ENCODE measurements around the gene SMO.
A peak's percentile ranks its signal among the peaks of the same experiment; 100 is the strongest.

Gene SMO

DNA sequence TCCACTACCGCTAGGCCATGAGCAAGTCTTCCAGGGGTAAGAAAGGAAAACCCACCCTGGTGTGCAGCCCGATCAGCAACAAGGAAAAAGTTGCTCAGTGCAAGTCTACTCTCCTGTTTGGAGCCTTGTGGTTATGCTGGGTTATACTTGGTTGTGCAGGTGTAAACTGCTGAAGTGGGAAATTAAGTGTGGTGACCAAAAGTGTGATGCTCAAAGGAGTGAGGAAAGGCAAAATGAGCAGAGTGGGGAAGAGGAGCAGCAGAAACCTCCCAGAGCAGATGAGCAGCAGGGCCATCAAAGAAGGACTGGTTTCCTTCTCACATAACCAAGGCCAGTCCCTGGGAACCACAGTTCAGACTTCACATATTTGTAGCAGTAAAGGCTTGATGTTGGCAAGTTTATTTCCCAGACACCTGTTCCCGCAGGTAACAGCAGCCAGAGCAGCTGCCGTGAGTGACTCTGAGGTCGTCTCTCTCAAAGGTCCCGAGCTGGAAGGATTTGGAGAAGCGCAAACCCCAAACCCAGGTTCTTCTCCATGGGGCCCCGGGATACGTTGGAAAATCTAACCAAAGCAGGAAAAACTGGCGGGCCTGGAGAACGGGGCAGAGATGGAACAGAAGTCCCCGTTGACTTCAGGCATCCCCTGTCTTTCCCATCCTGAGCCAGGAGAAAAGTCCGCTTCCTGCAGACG lies 607 bp upstream of the SMO start:
- Histone ChIP-seq H3K36me3 (ENCODE audit: control insufficient read depth, insufficient read depth, low read length) (no peaks in the 10 kb centered on the region), H3K27me3 (replicated peaks; ENCODE audit: control insufficient read depth, insufficient read depth, low read length) (no peaks in the 10 kb centered on the region; the same call in 1 of the 2 replicates), H3K4me3 (replicated peaks; ENCODE audit: low read depth, low read length) (peak overlapping the region; percentile 60)
- TF ChIP-seq CTCF (IDR thresholded peaks at IDR 0.05; ENCODE audit: insufficient read depth, low read length, poor library complexity, severe bottlenecking), result no peak
- no peak for DNase-seq (ENCODE audit: extremely low read depth, insufficient read length)

DNA sequence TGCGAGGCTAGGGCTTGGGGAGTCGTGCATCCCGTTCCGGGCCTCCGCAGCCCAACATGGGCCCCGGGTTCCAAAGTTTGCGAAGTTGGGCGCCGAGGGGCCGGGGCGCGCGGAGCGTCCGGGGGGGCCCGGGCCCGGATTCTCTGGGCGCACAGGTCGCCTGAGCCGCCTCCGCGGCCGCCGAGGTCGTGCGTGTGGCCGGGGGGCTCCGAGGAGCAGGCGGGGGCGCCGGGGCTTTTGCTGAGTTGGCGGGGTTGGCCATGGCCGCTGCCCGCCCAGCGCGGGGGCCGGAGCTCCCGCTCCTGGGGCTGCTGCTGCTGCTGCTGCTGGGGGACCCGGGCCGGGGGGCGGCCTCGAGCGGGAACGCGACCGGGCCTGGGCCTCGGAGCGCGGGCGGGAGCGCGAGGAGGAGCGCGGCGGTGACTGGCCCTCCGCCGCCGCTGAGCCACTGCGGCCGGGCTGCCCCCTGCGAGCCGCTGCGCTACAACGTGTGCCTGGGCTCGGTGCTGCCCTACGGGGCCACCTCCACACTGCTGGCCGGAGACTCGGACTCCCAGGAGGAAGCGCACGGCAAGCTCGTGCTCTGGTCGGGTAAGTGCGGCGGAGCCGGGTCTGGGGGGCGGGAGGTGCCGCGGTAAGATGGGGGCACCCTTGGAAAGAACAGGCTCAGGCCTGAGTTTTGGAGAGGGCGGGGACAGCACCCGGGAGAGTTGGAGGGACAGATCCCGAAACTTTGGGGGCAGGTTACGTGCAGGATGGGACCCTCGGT lies 643 bp downstream of the SMO start:
- no peak for TF ChIP-seq CTCF (IDR thresholded peaks at IDR 0.05; ENCODE audit: insufficient read depth, low read length, poor library complexity, severe bottlenecking)
- no peaks in the 10 kb centered on the region; the same call in 1 of the 2 replicates for H3K27me3 ChIP-seq (replicated peaks; ENCODE audit: control insufficient read depth, insufficient read depth, low read length)
- no peaks in the 10 kb centered on the region for H3K36me3 ChIP-seq (ENCODE audit: control insufficient read depth, insufficient read depth, low read length)
- no peak for DNase-seq (ENCODE audit: extremely low read depth, insufficient read length)
- peak overlapping the region; percentile 60 for H3K4me3 ChIP-seq (replicated peaks; ENCODE audit: low read depth, low read length)

GRCh38 chr7:129189661-129190310 lies 1.4 kb downstream of the SMO start:
- H3K4me3 ChIP-seq (replicated peaks; ENCODE audit: low read depth, low read length), result peak overlapping the region; percentile 60
- no peaks in the 10 kb centered on the region for H3K36me3 ChIP-seq (ENCODE audit: control insufficient read depth, insufficient read depth, low read length)
- H3K27me3 ChIP-seq (replicated peaks; ENCODE audit: control insufficient read depth, insufficient read depth, low read length), result no peaks in the 10 kb centered on the region; the same call in 1 of the 2 replicates
- no peak for TF ChIP-seq CTCF (IDR thresholded peaks at IDR 0.05; ENCODE audit: insufficient read depth, low read length, poor library complexity, severe bottlenecking)
- no peak for DNase-seq (ENCODE audit: extremely low read depth, insufficient read length)

DNA sequence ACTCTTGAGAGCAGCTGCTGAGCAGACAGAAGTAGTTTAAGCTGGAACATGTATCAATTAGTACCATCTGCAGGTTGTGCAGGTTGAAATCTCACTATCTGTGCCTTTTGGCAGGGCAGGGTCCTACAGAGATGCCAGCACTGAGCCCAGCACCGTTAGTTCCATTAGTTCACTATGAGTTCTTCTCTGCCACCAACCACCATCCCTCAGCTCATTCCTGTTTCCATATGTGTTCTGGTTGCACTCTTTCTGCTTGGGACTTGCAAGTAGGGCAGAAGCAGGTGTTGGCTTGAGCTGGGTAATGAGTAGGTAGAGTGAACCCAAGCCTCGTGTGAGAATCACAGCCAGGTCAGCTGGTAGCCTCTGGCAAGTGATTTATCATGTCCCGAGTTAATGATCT lies 2.8 kb downstream of the SMO start:
- no peak for TF ChIP-seq CTCF (IDR thresholded peaks at IDR 0.05; ENCODE audit: insufficient read depth, low read length, poor library complexity, severe bottlenecking)
- Histone ChIP-seq H3K4me3 (replicated peaks; ENCODE audit: low read depth, low read length) (no peak overlapping the region), H3K27me3 (replicated peaks; ENCODE audit: control insufficient read depth, insufficient read depth, low read length) (no peaks in the 10 kb centered on the region; the same call in 1 of the 2 replicates), H3K36me3 (ENCODE audit: control insufficient read depth, insufficient read depth, low read length) (no peaks in the 10 kb centered on the region)
- no peak for DNase-seq (ENCODE audit: extremely low read depth, insufficient read length)

DNA sequence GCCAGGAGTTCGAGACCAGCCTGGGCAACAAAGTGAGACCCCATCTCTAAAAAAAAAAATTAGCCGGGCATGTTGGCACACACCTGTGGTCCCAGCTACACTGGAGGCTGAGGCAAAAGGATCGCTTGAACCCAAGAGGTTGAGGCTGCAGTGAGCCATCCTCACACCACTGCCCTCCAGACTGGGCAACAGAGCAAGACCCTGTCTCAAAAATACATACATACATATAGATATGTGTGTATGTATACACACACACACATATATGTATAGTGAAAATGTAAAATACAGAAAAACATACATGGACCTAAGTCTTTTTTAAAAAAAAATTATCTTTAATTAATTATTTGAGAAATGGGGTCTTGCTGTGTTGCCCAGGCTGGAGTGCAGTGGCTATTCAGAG lies 5.5 kb downstream of the SMO start:
- no peak overlapping the region for H3K4me3 ChIP-seq (replicated peaks; ENCODE audit: low read depth, low read length)
- no peak for DNase-seq (ENCODE audit: extremely low read depth, insufficient read length)
- TF ChIP-seq CTCF (IDR thresholded peaks at IDR 0.05; ENCODE audit: insufficient read depth, low read length, poor library complexity, severe bottlenecking), result no peak

More for the DNA sequence above, 5.5 kb downstream of the SMO start:
- Histone ChIP-seq H3K27me3 (replicated peaks; ENCODE audit: control insufficient read depth, insufficient read depth, low read length) (no peaks in the 10 kb centered on the region; the same call in 1 of the 2 replicates), H3K36me3 (ENCODE audit: control insufficient read depth, insufficient read depth, low read length) (no peaks in the 10 kb centered on the region)
